GM18951 (cell line): Measurements from ENCODE around the gene TMEM185B.
A peak's percentile ranks its signal among the peaks of the same experiment; 100 is the strongest.

ENCODE experiments used
- POLR2A ChIP-seq: IDR thresholded peaks from 4 replicates; pipeline ENCODE4 v1.6.1; 2011; ENCODE audit warnings: mild to moderate bottlenecking; ENCODE audit not compliant: insufficient read length, insufficient read depth; ENCODE audit errors: extremely low read depth
- in situ Hi-C: fragments of 300-500 bp; cut with MboI; formaldehyde crosslinking; loops from one replicate; pipeline ENCODE4 v1.12.0; 2022; ENCODE audit warnings: low sequenced_read_pairs, mixed read lengths, inconsistent platforms; ENCODE audit not compliant: unreplicated experiment

Gene TMEM185B

GRCh38 chr2:120255986-120256650 is 32.9 kb upstream of the TMEM185B start:
- in situ Hi-C loops: no loop called here
- no peak for TF ChIP-seq POLR2A

GRCh38 chr2:120255071-120255470 is 31.9 kb upstream of the TMEM185B start:
- in situ Hi-C loops: no loop called here
- no peak for TF ChIP-seq POLR2A

GRCh38 chr2:120254178-120254577 is 31.0 kb upstream of the TMEM185B start:
- in situ Hi-C loops: no loop called here
- TF ChIP-seq POLR2A: no peak

- in situ Hi-C loops: no loop called here
- TF ChIP-seq POLR2A: no peak
Observed at GRCh38 chr2:120253021-120253882, 30.1 kb upstream of the TMEM185B start.

GRCh38 chr2:120252225-120253020 is 29.2 kb upstream of the TMEM185B start, which contains the start of gene RALB:
Gene RALB, plus strand, starts transcription at chr2:120252852. Its CDS starts 25,813 bp downstream, at chr2:120278665.
- in situ Hi-C loops: no loop called here

GRCh38 chr2:120251880-120252224 is 28.7 kb upstream of the TMEM185B start:
- TF ChIP-seq POLR2A: no peak
- in situ Hi-C loops: no loop called here

More at GRCh38 chr2:120252225-120253020, 29.2 kb upstream of the TMEM185B start, which contains the start of gene RALB:
- TF ChIP-seq POLR2A: peak; percentile 81

GRCh38 chr2:120251078-120251477 is 27.9 kb upstream of the TMEM185B start:
- in situ Hi-C loops: no loop called here

GRCh38 chr2:120250640-120251039 is 27.4 kb upstream of the TMEM185B start:
- no peak for TF ChIP-seq POLR2A
- in situ Hi-C loops: no loop called here

More at GRCh38 chr2:120251078-120251477, 27.9 kb upstream of the TMEM185B start:
- TF ChIP-seq POLR2A: no peak

GRCh38 chr2:120247851-120248250 is 24.7 kb upstream of the TMEM185B start:
- in situ Hi-C loops: no loop called here
- TF ChIP-seq POLR2A: no peak

- TF ChIP-seq POLR2A: no peak
- in situ Hi-C loops: no loop called here
Observed at GRCh38 chr2:120246546-120247300, 23.5 kb upstream of the TMEM185B start.

- in situ Hi-C loops: no loop called here
- TF ChIP-seq POLR2A: no peak
Observed at GRCh38 chr2:120245520-120246332, 22.5 kb upstream of the TMEM185B start.
